Panc1 (cell line): ENCODE measurements around the gene MXD3.

Experiments used
- CTCF ChIP-seq: fragments of 450-650 bp; IDR thresholded peaks from 2 replicates; pipeline ENCODE4 v1.5.1; 2017; ENCODE audit warnings: mild to moderate bottlenecking
- POLR2AphosphoS5 ChIP-seq: IDR thresholded peaks from 2 replicates; pipeline ENCODE4 v1.6.1; 2012; ENCODE audit warnings: mild to moderate bottlenecking, low read depth, low read length, moderate library complexity
- REST ChIP-seq, 2 experiments: IDR thresholded peaks; 2 replicates each; pipeline ENCODE4 v1.6.1; 2011 to 2012; ENCODE audit warnings: low read depth in 2 of 2, control low read depth in 1 of 2, low read length in 1 of 2, mild to moderate bottlenecking in 1 of 2, moderate library complexity in 1 of 2; ENCODE audit not compliant: insufficient read depth in 1 of 2
- SIN3A ChIP-seq: IDR thresholded peaks from 2 replicates; pipeline ENCODE4 v1.6.1; 2012; ENCODE audit warnings: low read depth, mild to moderate bottlenecking, low read length, moderate library complexity, borderline replicate concordance; ENCODE audit not compliant: insufficient read depth
- TCF7L2 ChIP-seq: IDR thresholded peaks from 2 replicates; pipeline ENCODE4 v1.6.1; 2011; ENCODE audit warnings: mild to moderate bottlenecking, low read depth, low read length, inconsistent platforms

GRCh38 chr5:177261510-177261909 lies 50.2 kb downstream of the MXD3 start:
- TF ChIP-seq CTCF (no peak), POLR2AphosphoS5 (no peak), REST (IDR thresholded peaks at IDR 0.05; ENCODE audit: insufficient read depth in 1 of 2, low read depth in 2 of 2, low read length in 1 of 2) (no peak), SIN3A (no peak), TCF7L2 (no peak)
